PC-3 (cell line): Measurements from ENCODE around the gene TSPAN33. TPM values are rescaled to one million over a fixed set of nuclear protein-coding genes. Genes with fewer than 3 reads are reported as not detected.

ENCODE experiments used
- ATAC-seq: fragments of 200-7000 bp; cut with Tn5 transposase; 2 replicates; pipeline ENCODE4 v1.9.1; 2020; ENCODE audit warnings: mild to moderate bottlenecking, moderate library complexity
- BruUV-seq: library from RNA; stranded (reverse); fragments of 400-500 nt; replicated peaks from 2 replicates; lab custom pipeline; 2021; lab: Mats Ljungman, UMichigan
- CTCF ChIA-PET: fragments of 300-600 bp; sonication (Branson Sonifier 250); formaldehyde crosslinking; loops from one replicate; lab custom pipeline; 2022; ENCODE audit warnings: antibody characterized with exemption; lab: Charles Lee
- POLR2A ChIA-PET: fragments of 300-600 bp; sonication (Branson Sonifier 250); formaldehyde crosslinking; loops from one replicate; lab custom pipeline; 2022; ENCODE audit warnings: antibody characterized with exemption; ENCODE audit not compliant: unreplicated experiment; lab: Charles Lee
- DNase-seq: peaks from one replicate; pipeline ENCODE4 v3.0.0-alpha.2; 2015
- H2AFZ ChIP-seq: fragments of 300-600 bp; sonication (generic); 2 replicates; pipeline ENCODE4 v1.6.0; 2016; ENCODE audit warnings: antibody characterized with exemption, low read length
- H3F3A ChIP-seq: fragments of 300-600 bp; sonication (generic); one replicate; pipeline ENCODE4 v1.6.0; 2017; ENCODE audit warnings: antibody characterized with exemption, low read length, control low read depth, mild to moderate bottlenecking; ENCODE audit not compliant: unreplicated experiment
- H3K27ac ChIP-seq: fragments of 300-600 bp; sonication (generic); 2 replicates; pipeline ENCODE4 v1.5.1; 2016; ENCODE audit warnings: mild to moderate bottlenecking, low read length
- H3K27me3 ChIP-seq: fragments of 300-600 bp; sonication (generic); 2 replicates; pipeline ENCODE4 v1.6.1; 2016; ENCODE audit warnings: low read length, mixed read lengths
- H3K36me3 ChIP-seq: fragments of 300-600 bp; sonication (generic); 2 replicates; pipeline ENCODE4 v1.6.1; 2016; ENCODE audit warnings: low read depth, mixed run types, low read length, mixed read lengths
- H3K4me1 ChIP-seq: fragments of 300-600 bp; sonication (generic); 2 replicates; pipeline ENCODE4 v1.5.1; 2016; ENCODE audit warnings: low read length; ENCODE audit not compliant: insufficient read depth
- H3K4me2 ChIP-seq: fragments of 300-600 bp; sonication (generic); 2 replicates; pipeline ENCODE4 v1.6.0; 2016; ENCODE audit warnings: low read length
- H3K4me3 ChIP-seq: fragments of 300-600 bp; sonication (generic); 2 replicates; pipeline ENCODE4 v1.5.1; 2016; ENCODE audit warnings: mild to moderate bottlenecking, low read length, mixed read lengths
- H3K79me2 ChIP-seq: fragments of 300-600 bp; sonication (generic); 2 replicates; pipeline ENCODE4 v1.6.1; 2017; ENCODE audit warnings: low read length, mixed read lengths
- H3K9ac ChIP-seq: fragments of 300-600 bp; sonication (generic); 2 replicates; pipeline ENCODE4 v1.6.0; 2016; ENCODE audit warnings: mild to moderate bottlenecking, low read length
- H3K9me2 ChIP-seq: fragments of 300-600 bp; sonication (generic); replicated peaks from 2 replicates; pipeline ENCODE4 v1.6.1; 2016; ENCODE audit warnings: mixed run types, low read length, mixed read lengths
- H3K9me3 ChIP-seq: fragments of 300-600 bp; sonication (generic); 2 replicates; pipeline ENCODE4 v1.6.1; 2016; ENCODE audit warnings: low read length, mixed read lengths
- H4K20me1 ChIP-seq: fragments of 300-600 bp; sonication (generic); 2 replicates; pipeline ENCODE4 v1.6.1; 2016; ENCODE audit warnings: low read length, mixed read lengths
- CTCF ChIP-seq: fragments of 300-600 bp; sonication (generic); conservative IDR thresholded peaks from 2 replicates; pipeline ENCODE4 v1.5.1; 2017; ENCODE audit warnings: antibody characterized with exemption, low read depth, mild to moderate bottlenecking, low read length
- EZH2 ChIP-seq: fragments of 300-600 bp; sonication (generic); IDR thresholded peaks from one replicate; pipeline ENCODE4 v1.6.1; 2017; ENCODE audit warnings: antibody characterized with exemption, mild to moderate bottlenecking, low read length; ENCODE audit not compliant: unreplicated experiment
- EZH2phosphoT487 ChIP-seq: fragments of 300-600 bp; sonication (generic); IDR thresholded peaks from 2 replicates; pipeline ENCODE4 v1.6.1; 2018; ENCODE audit warnings: mild to moderate bottlenecking, antibody characterized with exemption, low read length, borderline replicate concordance
- intact Hi-C: fragments of 100-400 bp; cut with micrococcal nuclease; formaldehyde crosslinking; loops from 2 replicates; pipeline ENCODE4 v1.9.0; 2023
- total RNA-seq: library from RNA; depleted of rRNA; stranded (reverse); fragments of >200 nt; gene quantifications from 2 replicates; pipeline ENCODE4 v1.2.3, GENCODE V29; 2014

TSPAN33 gene
- total RNA-seq, 1 experiment from 2014 or later = 23.7 TPM

GRCh38 chr7:129110258-129110981 is 34.1 kb upstream of the TSPAN33 start:
- Histone ChIP-seq H3K79me2 (no peaks in the 10 kb centered on the region), H3K4me2 (no peak overlapping the region), H3K9ac (no peak overlapping the region), H3K27ac (no peak overlapping the region), H3K36me3 (no peaks in the 10 kb centered on the region), H3K9me2 (no peaks in the 10 kb centered on the region), H3K27me3 (no peaks in the 10 kb centered on the region), H3F3A (no peaks in the 10 kb centered on the region), H4K20me1 (no peaks in the 10 kb centered on the region), H3K4me3 (no peak overlapping the region), H3K4me1 (no peaks in the 10 kb centered on the region; the same call in 1 of the 2 replicates), H2AFZ (peak overlapping the region; percentile 53; the same call in 1 of the 2 replicates), H3K9me3 (peaks cover 7% of the 10 kb centered on the region; the same call in 1 of the 2 replicates)
- TF ChIP-seq EZH2phosphoT487 = no peak
- BruUV-seq = no TSS peak
- no peak for ATAC-seq
- ChIA-PET POLR2A (no interaction called here), CTCF (no interaction called here)
- intact Hi-C loops = no loop called here
- DNase-seq = peak; percentile 4

DNA sequence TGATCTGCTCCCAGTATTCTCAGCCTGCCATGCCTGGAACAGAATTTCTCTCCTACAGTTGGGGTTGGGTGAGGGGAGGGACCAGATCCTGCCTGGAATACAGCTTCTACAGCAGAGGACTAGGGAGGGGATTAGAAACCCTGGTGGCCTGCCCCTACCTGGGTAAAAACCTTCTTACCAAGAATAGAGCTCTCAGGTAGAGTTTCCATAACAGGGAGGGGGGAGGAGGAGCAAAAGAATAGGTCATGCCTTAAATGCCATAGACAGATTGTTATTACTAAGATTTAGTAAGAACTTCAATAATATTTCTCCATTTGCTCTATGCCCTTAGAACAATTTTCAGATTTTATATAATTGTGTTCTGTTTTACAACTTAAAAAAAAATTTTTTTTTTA is 33.5 kb upstream of the TSPAN33 start:
- H2AFZ ChIP-seq = no peak overlapping the region
- H3K9me3 ChIP-seq = peaks cover 12% of the 10 kb centered on the region; the same call in 1 of the 2 replicates
- H3K79me2 ChIP-seq = no peaks in the 10 kb centered on the region
- TF ChIP-seq CTCF (no peak), EZH2phosphoT487 (no peak), EZH2 (no peak)
- H3K36me3 ChIP-seq = no peaks in the 10 kb centered on the region
- no TSS peak for BruUV-seq
- no peak overlapping the region for H3K4me2 ChIP-seq
- no peak overlapping the region for H3K4me3 ChIP-seq
- no peaks in the 10 kb centered on the region for H4K20me1 ChIP-seq
- ATAC-seq (no peak), DNase-seq (no peak)
- H3K27me3 ChIP-seq = no peaks in the 10 kb centered on the region
- H3F3A ChIP-seq = no peaks in the 10 kb centered on the region
- ChIA-PET CTCF (no interaction called here), POLR2A (no interaction called here)
- no peaks in the 10 kb centered on the region; the same call in 1 of the 2 replicates for H3K4me1 ChIP-seq
- intact Hi-C loops = no loop called here
- H3K9ac ChIP-seq = no peak overlapping the region
- H3K9me2 ChIP-seq = no peaks in the 10 kb centered on the region
- no peak overlapping the region for H3K27ac ChIP-seq

DNA sequence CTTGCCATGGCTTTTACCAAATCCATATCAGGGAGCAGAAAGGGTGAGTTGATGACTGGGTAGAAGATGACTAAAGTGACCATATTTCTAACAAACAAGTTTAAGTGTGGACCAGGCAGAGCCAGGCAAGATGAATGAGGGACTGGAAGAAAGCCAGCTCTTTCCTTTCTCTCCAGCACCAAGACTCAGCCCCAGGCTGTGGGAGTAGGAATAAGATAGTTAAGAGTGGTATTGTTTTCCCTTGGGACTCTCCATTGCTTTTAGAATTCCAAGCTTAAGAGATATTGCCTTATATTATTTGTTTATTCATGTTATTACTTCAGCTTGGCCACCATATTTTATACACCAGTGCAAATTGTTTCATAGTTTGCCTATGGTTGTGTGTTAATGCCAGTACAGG is 28.8 kb upstream of the TSPAN33 start:
- no peaks in the 10 kb centered on the region for H3K27me3 ChIP-seq
- H3K36me3 ChIP-seq = no peaks in the 10 kb centered on the region
- no peaks in the 10 kb centered on the region for H3K9me2 ChIP-seq
- H3K79me2 ChIP-seq = no peaks in the 10 kb centered on the region
- no TSS peak for BruUV-seq
- H3K4me2 ChIP-seq = no peak overlapping the region
- no peak overlapping the region for H3K27ac ChIP-seq
- no peaks in the 10 kb centered on the region; the same call in 1 of the 2 replicates for H3K4me1 ChIP-seq
- no peak for ATAC-seq
- H3F3A ChIP-seq = no peaks in the 10 kb centered on the region
- intact Hi-C loops = no loop called here
- POLR2A ChIA-PET = no interaction called here
- no peak for DNase-seq
- CTCF ChIA-PET = no interaction called here
- H3K4me3 ChIP-seq = no peak overlapping the region
- TF ChIP-seq EZH2 = no peak
- no peak for TF ChIP-seq CTCF
- TF ChIP-seq EZH2phosphoT487 = no peak
- no peaks in the 10 kb centered on the region for H4K20me1 ChIP-seq
- no peak overlapping the region for H3K9ac ChIP-seq
- H3K9me3 ChIP-seq = peaks cover 12% of the 10 kb centered on the region; the same call in 1 of the 2 replicates
- H2AFZ ChIP-seq = no peak overlapping the region
